GM20000 (cell line): ENCODE data around the gene MAP4K2.
A peak's percentile ranks its signal among the peaks of the same experiment; 100 is the strongest.

Experiments used
- DNase-seq: peaks from one replicate; pipeline ENCODE4 v3.0.0; 2012; ENCODE audit warnings: low spot score
- TF ChIP-seq, protein P1 (sequence below): IDR thresholded peaks from 2 replicates; pipeline ENCODE4 v1.5.1; 2012; ENCODE audit warnings: mild to moderate bottlenecking, control low read depth; ENCODE audit errors: extremely low read depth, missing control alignments

Gene MAP4K2

DNA sequence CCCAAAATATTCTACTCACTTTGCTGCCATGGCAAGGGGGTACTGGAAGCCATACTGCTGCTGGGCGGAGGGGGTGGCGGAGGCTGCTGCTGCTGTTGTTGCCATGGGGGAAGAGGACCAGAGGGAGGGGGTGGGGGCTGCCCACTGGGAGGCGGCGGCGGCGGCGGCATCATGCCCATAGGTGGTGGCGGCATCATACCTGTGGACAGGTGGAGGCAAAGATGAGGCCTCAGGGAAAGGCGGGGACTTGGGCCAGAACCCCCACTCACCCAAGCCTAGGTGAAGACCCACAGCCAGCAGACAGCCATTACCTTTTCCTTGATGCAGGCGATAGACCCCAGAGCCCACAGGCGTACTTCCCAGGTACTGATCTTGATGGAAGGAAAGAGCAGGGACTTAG, 36.1 kb downstream of the MAP4K2 start:
- TF ChIP-seq, protein P1, sequence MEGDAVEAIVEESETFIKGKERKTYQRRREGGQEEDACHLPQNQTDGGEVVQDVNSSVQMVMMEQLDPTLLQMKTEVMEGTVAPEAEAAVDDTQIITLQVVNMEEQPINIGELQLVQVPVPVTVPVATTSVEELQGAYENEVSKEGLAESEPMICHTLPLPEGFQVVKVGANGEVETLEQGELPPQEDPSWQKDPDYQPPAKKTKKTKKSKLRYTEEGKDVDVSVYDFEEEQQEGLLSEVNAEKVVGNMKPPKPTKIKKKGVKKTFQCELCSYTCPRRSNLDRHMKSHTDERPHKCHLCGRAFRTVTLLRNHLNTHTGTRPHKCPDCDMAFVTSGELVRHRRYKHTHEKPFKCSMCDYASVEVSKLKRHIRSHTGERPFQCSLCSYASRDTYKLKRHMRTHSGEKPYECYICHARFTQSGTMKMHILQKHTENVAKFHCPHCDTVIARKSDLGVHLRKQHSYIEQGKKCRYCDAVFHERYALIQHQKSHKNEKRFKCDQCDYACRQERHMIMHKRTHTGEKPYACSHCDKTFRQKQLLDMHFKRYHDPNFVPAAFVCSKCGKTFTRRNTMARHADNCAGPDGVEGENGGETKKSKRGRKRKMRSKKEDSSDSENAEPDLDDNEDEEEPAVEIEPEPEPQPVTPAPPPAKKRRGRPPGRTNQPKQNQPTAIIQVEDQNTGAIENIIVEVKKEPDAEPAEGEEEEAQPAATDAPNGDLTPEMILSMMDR: no peak
- DNase-seq: no peak

DNA sequence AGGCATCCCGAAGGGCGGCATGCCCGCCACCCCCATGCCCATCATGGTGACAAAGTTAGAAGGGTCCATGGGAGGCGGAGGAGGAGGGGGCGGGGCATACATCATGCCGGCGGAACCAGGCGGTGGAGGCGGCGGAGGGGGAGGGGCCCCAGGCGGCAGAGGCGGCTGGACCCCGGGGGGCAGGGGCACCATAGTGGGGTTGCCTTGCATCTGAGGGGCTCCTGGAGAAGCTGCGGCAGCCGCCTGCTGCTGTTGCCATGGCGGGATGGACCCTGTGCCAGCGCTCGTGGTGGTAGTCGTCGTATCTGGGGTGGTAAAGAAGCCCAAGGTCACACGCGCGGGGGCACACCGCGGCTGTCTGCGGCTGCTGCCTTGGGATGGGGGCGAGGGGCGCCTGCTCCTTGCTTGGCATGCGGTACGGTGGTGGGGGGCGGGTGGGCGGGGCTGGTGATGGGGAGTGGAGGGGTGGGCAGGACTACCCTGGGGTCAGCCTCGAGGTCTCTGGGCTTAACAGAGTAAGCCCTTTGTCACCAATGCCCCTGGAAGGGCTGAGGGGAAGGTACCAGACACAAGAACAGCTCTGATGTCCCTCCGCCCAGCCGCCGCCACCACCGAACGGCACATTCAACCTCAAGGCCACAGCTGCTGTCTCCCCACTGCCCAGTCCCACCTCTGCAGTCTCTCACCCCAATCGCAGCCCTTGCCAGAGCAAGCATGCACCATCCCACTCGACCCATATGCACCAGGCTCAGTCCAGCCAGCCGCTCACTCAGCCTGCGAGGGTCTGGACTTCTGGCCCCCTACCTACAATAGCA, 37.0 kb downstream of the MAP4K2 start:
- no peak for DNase-seq
- TF ChIP-seq, protein P1: no peak

DNA sequence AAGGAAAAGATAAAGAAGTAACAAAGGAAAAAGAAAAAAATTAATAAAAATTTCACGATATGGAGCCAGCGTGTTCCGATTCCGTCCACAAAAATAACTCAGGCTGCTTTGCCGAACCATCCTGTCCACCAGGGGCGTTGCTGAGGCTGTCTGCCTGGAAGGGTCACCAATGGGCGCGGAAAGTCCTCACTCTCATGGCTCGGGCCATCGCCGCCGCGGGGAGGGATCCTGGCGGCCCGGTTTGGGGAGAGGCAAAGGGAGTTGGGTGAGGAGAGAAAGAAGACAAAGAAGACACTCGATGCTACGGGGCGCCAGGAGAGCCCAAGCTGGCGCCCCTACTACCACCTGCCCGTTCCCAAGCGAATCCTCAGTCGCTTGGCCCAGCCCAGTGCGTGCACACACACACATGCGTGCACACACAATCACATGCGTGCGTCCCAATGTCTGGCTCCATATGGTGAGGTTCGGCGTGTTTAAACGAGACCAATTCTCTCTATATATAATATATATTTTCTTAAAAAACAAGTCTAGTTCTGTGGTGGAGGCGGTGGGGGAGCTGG, 37.6 kb downstream of the MAP4K2 start:
- TF ChIP-seq, protein P1: no peak
- DNase-seq: no peak

DNA sequence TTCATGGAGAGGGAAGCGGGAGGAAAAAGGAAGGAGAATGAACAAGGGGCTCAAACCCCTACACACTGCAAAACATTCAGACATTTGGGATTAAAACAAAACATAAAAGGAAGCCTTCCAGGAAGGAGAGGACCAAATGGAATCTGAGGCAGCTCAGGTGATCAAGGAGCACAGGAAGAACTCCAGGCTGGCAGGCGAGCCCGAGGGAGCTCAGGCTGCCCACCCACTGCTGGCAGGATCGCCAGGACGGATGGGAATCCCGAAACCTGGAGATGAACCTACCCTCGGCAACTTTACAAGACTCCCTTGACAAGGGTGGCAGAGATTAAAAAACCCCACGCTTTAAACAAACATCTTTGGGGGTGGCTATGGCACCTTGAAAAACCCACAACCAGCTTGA, 38.3 kb downstream of the MAP4K2 start:
- DNase-seq: no peak
- TF ChIP-seq, protein P1: no peak

DNA sequence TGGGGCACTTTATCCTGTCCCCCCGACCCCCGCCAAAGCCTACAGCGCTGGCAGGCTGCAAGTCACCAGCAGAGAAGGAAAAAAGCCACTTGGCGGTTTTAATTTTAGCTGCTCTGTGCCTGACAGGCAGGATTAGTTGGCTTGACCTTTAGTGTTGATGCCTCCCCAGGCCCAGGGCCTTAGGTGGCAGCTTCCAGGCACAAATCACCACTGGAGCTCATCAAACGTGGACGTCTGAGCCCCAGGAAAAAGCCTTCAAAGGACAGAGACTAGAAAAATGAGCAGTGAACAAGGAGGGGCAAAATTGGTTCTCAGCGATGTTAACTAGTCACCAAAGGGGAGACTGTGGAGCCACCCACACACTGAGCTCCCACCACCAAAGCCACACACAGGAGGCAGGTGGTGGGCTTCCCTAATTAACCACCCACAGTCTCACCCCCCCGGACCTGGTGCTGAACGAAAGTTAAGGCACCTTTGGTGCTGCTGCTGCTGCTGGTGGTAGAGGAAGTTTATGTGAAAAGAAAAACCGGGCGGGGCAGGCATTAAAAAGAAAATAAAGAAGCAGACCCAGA, 38.9 kb downstream of the MAP4K2 start:
- peak; percentile 16 for DNase-seq
- TF ChIP-seq, protein P1: no peak

DNA sequence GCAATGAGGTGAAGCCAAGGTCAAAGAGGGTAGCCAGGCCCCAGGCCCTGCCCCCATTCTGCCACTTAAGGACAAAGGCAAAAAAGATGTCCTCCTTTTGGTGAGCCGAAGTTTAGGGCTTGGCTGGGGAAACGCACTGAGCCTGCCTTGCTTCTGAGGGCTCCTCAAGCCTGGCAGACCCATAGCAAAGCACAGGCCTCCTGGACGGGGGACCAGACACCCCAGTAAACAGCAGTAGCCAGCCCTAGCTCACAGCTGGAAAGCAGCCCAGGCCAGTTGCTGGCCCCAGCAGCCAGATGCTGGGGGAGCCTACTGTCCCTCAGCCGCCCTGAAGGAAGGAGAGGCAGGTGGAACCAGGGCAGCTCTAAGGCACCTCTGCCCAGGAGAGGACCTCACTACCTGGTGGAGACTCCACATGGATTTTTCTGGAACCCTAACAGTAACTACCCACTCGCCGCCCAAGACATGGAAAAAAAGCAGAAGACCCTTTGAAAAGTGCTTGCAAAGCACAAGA, 39.4 kb downstream of the MAP4K2 start:
- no peak for DNase-seq
- TF ChIP-seq, protein P1: no peak

DNA sequence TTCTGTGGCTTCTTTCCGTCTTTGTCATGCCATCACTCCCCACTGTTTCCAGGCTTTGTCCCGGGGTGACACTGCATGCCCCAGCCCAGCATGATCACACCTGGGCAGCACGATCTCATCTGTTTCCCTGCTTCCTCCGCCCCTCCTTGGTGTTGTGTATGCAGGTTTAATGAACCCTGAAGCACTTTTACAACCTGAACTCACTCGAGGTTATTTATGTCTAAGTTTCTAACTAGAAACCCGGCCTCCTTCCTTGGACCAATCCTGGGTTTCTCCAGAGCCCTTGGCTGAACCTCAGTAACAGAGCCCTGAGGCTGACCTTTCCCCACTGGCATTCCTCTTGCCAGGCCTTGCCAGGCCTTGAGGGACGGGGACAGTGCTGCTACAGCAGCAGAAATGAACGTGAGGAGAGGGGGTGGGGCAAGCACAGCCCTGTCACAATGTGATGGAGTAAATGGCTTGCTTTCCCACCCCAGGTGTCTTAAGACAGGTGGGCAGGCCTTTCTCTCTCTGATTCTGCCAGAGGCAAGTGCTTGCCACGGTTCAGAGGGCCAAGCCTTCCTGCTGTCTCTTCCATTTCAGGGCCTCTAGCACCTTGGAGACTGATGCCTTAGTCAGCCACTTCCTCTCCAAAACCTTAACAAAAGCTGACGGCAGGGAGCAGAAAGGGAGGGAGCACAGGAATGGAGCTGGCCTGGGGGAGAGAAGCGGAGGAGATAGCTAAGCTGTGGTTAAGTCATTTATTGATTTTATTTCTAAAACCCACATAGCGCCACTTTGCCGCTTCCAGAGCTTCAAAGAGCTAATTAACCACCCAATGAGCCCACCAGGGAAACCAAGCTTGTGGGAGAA, 40.1 kb downstream of the MAP4K2 start:
- TF ChIP-seq, protein P1: no peak
- no peak for DNase-seq
